Type B pancreatic cell (in vitro differentiated cells): Measurements from ENCODE around the gene AOC1. TPM values are rescaled to one million over a fixed set of nuclear protein-coding genes. Genes with fewer than 3 reads are reported as not detected.

Source experiments
- DNase-seq: peaks from one replicate; pipeline ENCODE4 v3.0.0; 2021; ENCODE audit warnings: mixed read lengths; ENCODE audit not compliant: unreplicated experiment; ENCODE audit errors: extremely low spot score
- H3K27ac Mint-ChIP-seq: 2 replicates; pipeline ENCODE4 v1.8.0; 2021; ENCODE audit warnings: mild to moderate bottlenecking, mixed read lengths
- H3K27me3 Mint-ChIP-seq: 2 replicates; pipeline ENCODE4 v1.8.0; 2021; ENCODE audit warnings: mixed read lengths
- H3K36me3 Mint-ChIP-seq: 2 replicates; pipeline ENCODE4 v1.8.0; 2021; ENCODE audit warnings: mixed read lengths
- H3K4me1 Mint-ChIP-seq: one replicate; pipeline ENCODE4 v1.8.0; 2021; ENCODE audit warnings: mixed read lengths; ENCODE audit not compliant: unreplicated experiment
- H3K4me3 Mint-ChIP-seq: 2 replicates; pipeline ENCODE4 v1.8.0; 2021; ENCODE audit warnings: mild to moderate bottlenecking, mixed read lengths
- H3K9me3 Mint-ChIP-seq: 2 replicates; pipeline ENCODE4 v1.8.0; 2021; ENCODE audit warnings: mixed read lengths
- total RNA-seq: library from RNA; stranded (reverse); gene quantifications from 2 replicates; pipeline ENCODE4 v1.2.1, GENCODE V29; 2021; ENCODE audit warnings: low replicate concordance
- TF ChIP-seq, protein P1 (sequence below): fragments of 200-600 bp; sonication (generic); conservative IDR thresholded peaks from 2 replicates; pipeline ENCODE4 v1.5.0; 2021; ENCODE audit warnings: antibody characterized with exemption, mild to moderate bottlenecking

Gene AOC1
- total RNA-seq, 1 donor from 2014 or later: 21.4 TPM

DNA sequence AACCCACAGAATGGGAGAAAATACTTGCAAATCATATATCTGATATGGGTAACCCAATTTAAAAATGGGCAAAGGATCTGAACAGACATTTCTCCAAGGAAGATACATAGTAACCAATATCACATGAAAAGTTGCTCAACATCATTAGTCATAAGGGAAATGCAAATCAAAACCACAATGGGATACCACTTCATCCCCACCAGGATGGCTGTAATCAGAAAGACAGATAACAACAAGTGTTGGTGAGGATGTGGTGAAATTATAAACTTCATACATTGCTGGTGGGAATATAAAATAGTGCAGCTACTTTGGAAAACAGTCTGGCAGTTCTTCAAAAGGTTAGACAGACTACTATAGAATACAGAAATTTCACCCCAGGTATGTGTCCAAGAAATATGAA is 19.3 kb downstream of the AOC1 start:
- Mint-ChIP-seq H3K36me3 (no peaks in the 10 kb centered on the region), H3K9me3 (no peaks in the 10 kb centered on the region), H3K4me1 (no peaks in the 10 kb centered on the region), H3K4me3 (no peak overlapping the region), H3K27me3 (peaks cover 20% of the 10 kb centered on the region), H3K27ac (no peak overlapping the region)
- TF ChIP-seq, protein P1, sequence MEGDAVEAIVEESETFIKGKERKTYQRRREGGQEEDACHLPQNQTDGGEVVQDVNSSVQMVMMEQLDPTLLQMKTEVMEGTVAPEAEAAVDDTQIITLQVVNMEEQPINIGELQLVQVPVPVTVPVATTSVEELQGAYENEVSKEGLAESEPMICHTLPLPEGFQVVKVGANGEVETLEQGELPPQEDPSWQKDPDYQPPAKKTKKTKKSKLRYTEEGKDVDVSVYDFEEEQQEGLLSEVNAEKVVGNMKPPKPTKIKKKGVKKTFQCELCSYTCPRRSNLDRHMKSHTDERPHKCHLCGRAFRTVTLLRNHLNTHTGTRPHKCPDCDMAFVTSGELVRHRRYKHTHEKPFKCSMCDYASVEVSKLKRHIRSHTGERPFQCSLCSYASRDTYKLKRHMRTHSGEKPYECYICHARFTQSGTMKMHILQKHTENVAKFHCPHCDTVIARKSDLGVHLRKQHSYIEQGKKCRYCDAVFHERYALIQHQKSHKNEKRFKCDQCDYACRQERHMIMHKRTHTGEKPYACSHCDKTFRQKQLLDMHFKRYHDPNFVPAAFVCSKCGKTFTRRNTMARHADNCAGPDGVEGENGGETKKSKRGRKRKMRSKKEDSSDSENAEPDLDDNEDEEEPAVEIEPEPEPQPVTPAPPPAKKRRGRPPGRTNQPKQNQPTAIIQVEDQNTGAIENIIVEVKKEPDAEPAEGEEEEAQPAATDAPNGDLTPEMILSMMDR: no peak
- no peak for DNase-seq

- Mint-ChIP-seq H3K9me3 (no peaks in the 10 kb centered on the region), H3K27ac (no peak overlapping the region), H3K36me3 (no peaks in the 10 kb centered on the region), H3K4me3 (no peak overlapping the region), H3K27me3 (peaks cover 19% of the 10 kb centered on the region), H3K4me1 (peaks cover 4% of the 10 kb centered on the region)
- TF ChIP-seq, protein P1: no peak
- no peak for DNase-seq
These were observed 22.3 kb downstream of the AOC1 start for GRCh38 chr7:150874401-150875198.

DNA sequence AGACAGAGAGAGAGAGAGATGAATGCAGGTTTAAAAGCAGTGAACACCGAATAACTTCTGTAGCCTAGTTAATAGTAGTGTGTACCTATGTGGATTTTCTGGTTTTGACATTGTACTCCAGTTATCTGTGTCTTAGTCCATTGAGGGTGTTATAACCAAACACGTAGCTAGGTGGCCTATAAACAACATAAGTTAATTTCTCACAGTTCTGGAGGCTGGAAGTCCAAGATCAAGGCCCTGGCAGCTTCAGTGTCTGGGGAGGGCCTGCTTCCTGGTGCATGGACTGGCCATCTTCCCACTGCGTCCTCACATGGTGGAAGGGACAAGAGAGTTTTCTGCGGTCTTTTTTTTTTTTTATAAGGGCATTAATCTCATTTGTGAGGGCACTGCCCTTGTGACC is 23.5 kb downstream of the AOC1 start:
- TF ChIP-seq, protein P1: peak; percentile 45
- peaks cover 19% of the 10 kb centered on the region for H3K27me3 Mint-ChIP-seq
- H3K36me3 Mint-ChIP-seq: no peaks in the 10 kb centered on the region
- DNase-seq: no peak
- no peak overlapping the region for H3K27ac Mint-ChIP-seq
- H3K4me3 Mint-ChIP-seq: no peak overlapping the region
- peaks cover 4% of the 10 kb centered on the region for H3K4me1 Mint-ChIP-seq
- H3K9me3 Mint-ChIP-seq: no peaks in the 10 kb centered on the region

DNA sequence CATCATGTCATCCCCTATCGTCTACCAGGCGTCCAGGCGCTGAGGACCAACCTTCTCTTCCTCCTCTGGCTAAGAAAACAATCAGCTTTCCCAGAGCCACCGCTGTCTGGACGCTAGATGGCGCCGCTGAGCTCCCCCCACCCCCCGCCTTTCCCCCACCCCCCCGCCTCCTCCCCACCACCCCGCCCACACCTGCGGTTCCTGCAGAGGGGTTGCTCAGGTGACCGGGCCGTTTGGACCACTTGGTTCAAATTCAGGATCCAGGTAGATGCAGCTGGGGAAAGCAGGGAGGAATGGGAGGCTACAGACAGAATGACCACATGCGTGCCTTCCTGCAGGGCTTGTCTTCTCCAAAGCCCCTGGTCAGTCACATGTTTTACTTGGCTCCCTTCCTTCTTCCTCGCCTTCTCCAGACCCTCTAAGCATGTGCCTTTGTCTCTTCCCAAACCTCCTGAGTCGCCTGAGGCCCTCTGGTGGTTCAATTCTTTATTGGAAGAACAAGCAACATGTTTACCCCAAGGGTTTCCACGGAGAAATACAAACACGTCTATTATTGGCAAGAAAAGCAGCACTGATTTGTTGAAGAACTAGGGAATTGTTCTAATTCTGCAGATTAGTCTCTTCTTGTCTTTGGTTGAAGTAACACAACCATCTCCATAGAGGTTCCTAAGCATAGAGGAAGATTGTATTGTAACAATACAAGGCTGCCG is 24.7 kb downstream of the AOC1 start:
- no peak for DNase-seq
- peak overlapping the region; percentile 14 for H3K27ac Mint-ChIP-seq
- TF ChIP-seq, protein P1: peak; percentile 75
- H3K36me3 Mint-ChIP-seq: no peaks in the 10 kb centered on the region
- peaks cover 19% of the 10 kb centered on the region for H3K27me3 Mint-ChIP-seq
- peak overlapping the region; percentile 64 for H3K4me3 Mint-ChIP-seq
- peaks cover 4% of the 10 kb centered on the region for H3K4me1 Mint-ChIP-seq
- no peaks in the 10 kb centered on the region for H3K9me3 Mint-ChIP-seq

- peaks cover 4% of the 10 kb centered on the region for H3K4me1 Mint-ChIP-seq
- H3K27me3 Mint-ChIP-seq: peaks cover 22% of the 10 kb centered on the region
- no peaks in the 10 kb centered on the region for H3K36me3 Mint-ChIP-seq
- TF ChIP-seq, protein P1: no peak
- DNase-seq: no peak
- H3K4me3 Mint-ChIP-seq: no peak overlapping the region
- no peak overlapping the region for H3K27ac Mint-ChIP-seq
- H3K9me3 Mint-ChIP-seq: no peaks in the 10 kb centered on the region
These were observed 25.2 kb downstream of the AOC1 start for GRCh38 chr7:150877536-150877935.
